H1 (cell line): ENCODE results near the gene ZNF91. TPM values are rescaled to one million over a fixed set of nuclear protein-coding genes. Genes with fewer than 3 reads are reported as not detected.

ENCODE experiments used
- CHD7 ChIP-seq: fragments of 300-600 bp; sonication (generic); IDR thresholded peaks from 2 replicates; pipeline ENCODE4 v1.7.1; 2012; ENCODE audit warnings: low read length, moderate library complexity, mild to moderate bottlenecking, inconsistent platforms; ENCODE audit not compliant: insufficient replicate concordance
- polyA plus RNA-seq, 7 experiments: library from polyadenylated mRNA; depleted of rRNA in 3 of 7; stranded (reverse) in 5 of 7; unstranded in 2 of 7; fragments of >200 nt in 5 of 7; fragments of 200-250 nt in 2 of 7; gene quantifications; 1 replicate in 5 of 7; 2 replicates in 1 of 7; 4 replicates in 1 of 7; pipeline versions ENCODE4 v1.2.1 to v1.2.3, GENCODE V29; 2011 to 2013; ENCODE audit warnings: missing spikeins in 2 of 7, mixed read lengths in 2 of 7
- total RNA-seq: library from RNA; stranded (reverse); fragmentation: NEBNext Ultra II Directional; extraction: Animal tissue kit (Norgen Biotek cat#: 25700); gene quantifications from 2 replicates; pipeline ENCODE4 v1.2.1, GENCODE V29; 2021

ZNF91 gene
- total and polyA plus RNA-seq, 2 of the 8 experiments (the other 6 are each of a cell fraction or from before 2014, with no cell fraction given), result 16.5 to 35.1 TPM

DNA sequence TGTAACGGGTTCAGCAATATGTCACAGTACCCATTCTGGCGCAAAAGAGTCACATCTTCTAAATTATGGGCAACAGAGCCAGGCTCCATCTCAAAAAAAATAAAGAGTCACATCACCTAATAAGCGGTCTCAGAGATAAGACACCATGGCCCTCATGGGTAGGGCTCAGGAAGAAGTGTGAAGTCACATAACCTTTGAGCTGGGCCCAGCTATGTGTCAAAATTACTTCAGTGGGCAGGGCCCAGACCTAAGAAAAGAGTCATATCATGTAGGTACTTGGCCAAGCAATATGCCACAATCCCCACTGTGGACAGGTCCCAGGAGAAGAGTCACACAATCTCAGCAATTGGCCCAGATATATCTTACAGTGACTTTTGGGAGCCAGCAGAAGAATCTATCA, 11.4 kb upstream of the ZNF91 start (continued):
- TF ChIP-seq CHD7, result no peak
